IMR-90 (cell line): ENCODE data around the gene GLIS1. TPM values are rescaled to one million over a fixed set of nuclear protein-coding genes. Genes with fewer than 3 reads are reported as not detected.

Source experiments
- ATAC-seq: fragments of 200-7000 bp; cut with Tn5 transposase; 2 replicates; pipeline ENCODE4 v1.9.1; 2020; ENCODE audit warnings: low read depth, mild to moderate bottlenecking, moderate library complexity
- BruUV-seq: library from RNA; stranded (reverse); fragments of 400-500 nt; replicated peaks from 2 replicates; lab custom pipeline; 2021; lab: Mats Ljungman, UMichigan
- CTCF ChIA-PET: fragments of 300-600 bp; formaldehyde crosslinking; extraction: SDS; loops from one replicate; lab custom pipeline; 2021; ENCODE audit warnings: antibody characterized with exemption; lab: Yijun Ruan, JAX
- POLR2A ChIA-PET: fragments of 300-600 bp; sonication (Branson Sonifier 250); formaldehyde crosslinking; loops from one replicate; lab custom pipeline; 2022; ENCODE audit warnings: antibody characterized with exemption; ENCODE audit not compliant: unreplicated experiment; lab: Charles Lee
- DNase-seq: peaks from one replicate; pipeline ENCODE4 v3.0.0; 2013
- H2AFZ ChIP-seq: replicated peaks from 2 replicates; pipeline ENCODE3; 2013; ENCODE audit warnings: low read length, mild to moderate bottlenecking; ENCODE audit not compliant: poor library complexity
- H2AK5ac ChIP-seq: 2 replicates; pipeline ENCODE4 v1.6.1; 2013; ENCODE audit warnings: low read depth, low read length, inconsistent platforms
- H2AK9ac ChIP-seq: replicated peaks from 2 replicates; pipeline ENCODE3; 2013; ENCODE audit warnings: mild to moderate bottlenecking, low read depth, low read length, moderate library complexity; ENCODE audit not compliant: poor library complexity
- H2BK120ac ChIP-seq: 2 replicates; pipeline ENCODE4 v1.6.1; 2013; ENCODE audit warnings: low read depth, low read length, inconsistent platforms
- H2BK15ac ChIP-seq: 3 replicates; pipeline ENCODE4 v1.6.1; 2013; ENCODE audit warnings: low read depth, low read length, inconsistent platforms
- H2BK20ac ChIP-seq: 2 replicates; pipeline ENCODE4 v1.6.1; 2013; ENCODE audit warnings: low read depth, mild to moderate bottlenecking, inconsistent platforms, low read length, moderate library complexity
- H2BK5ac ChIP-seq: 2 replicates; pipeline ENCODE4 v1.6.1; 2013; ENCODE audit warnings: mild to moderate bottlenecking, low read depth, low read length, inconsistent platforms; ENCODE audit not compliant: poor library complexity, severe bottlenecking
- H3K14ac ChIP-seq: replicated peaks from 2 replicates; pipeline ENCODE4 v1.6.1; 2013; ENCODE audit warnings: low read depth, low read length, inconsistent platforms
- H3K18ac ChIP-seq: 2 replicates; pipeline ENCODE4 v1.6.1; 2013; ENCODE audit warnings: low read depth, low read length, control low read depth
- H3K23ac ChIP-seq: 2 replicates; pipeline ENCODE4 v1.6.1; 2013; ENCODE audit warnings: low read depth, low read length, inconsistent platforms
- H3K27ac ChIP-seq: 2 replicates; pipeline ENCODE4 v1.5.1; 2013; ENCODE audit warnings: mild to moderate bottlenecking, control low read depth, low read length; ENCODE audit not compliant: insufficient read depth
- H3K27me3 ChIP-seq: 2 replicates; pipeline ENCODE4 v1.6.1; 2013; ENCODE audit warnings: low read length; ENCODE audit not compliant: control insufficient read depth, insufficient read depth
- H3K36me3 ChIP-seq: 2 replicates; pipeline ENCODE4 v1.6.1; 2013; ENCODE audit warnings: low read length, mixed read lengths; ENCODE audit not compliant: control insufficient read depth, insufficient read depth
- H3K4ac ChIP-seq: 2 replicates; pipeline ENCODE4 v1.6.1; 2013; ENCODE audit warnings: low read depth, low read length, inconsistent platforms
- H3K4me1 ChIP-seq: 2 replicates; pipeline ENCODE4 v1.6.1; 2013; ENCODE audit warnings: low read length, mixed read lengths; ENCODE audit not compliant: control insufficient read depth, insufficient read depth
- H3K4me2 ChIP-seq: 2 replicates; pipeline ENCODE4 v1.6.1; 2013; ENCODE audit warnings: low read depth, mild to moderate bottlenecking, control low read depth, low read length, moderate library complexity
- H3K4me3 ChIP-seq: 2 replicates; pipeline ENCODE4 v1.5.1; 2013; ENCODE audit warnings: low read depth, mild to moderate bottlenecking, control low read depth, low read length, moderate library complexity; ENCODE audit not compliant: insufficient read depth
- H3K56ac ChIP-seq: 2 replicates; pipeline ENCODE4 v1.6.1; 2013; ENCODE audit warnings: low read length, inconsistent platforms; ENCODE audit not compliant: insufficient read depth; ENCODE audit errors: extremely low read depth
- H3K79me1 ChIP-seq, 2 experiments: 2 replicates each; pipeline ENCODE4 v1.6.1; 2013; ENCODE audit warnings: low read length in 2 of 2, inconsistent platforms in 1 of 2, low read depth in 1 of 2
- H3K9ac ChIP-seq: 2 replicates; pipeline ENCODE4 v1.6.1; 2013; ENCODE audit warnings: low read depth, low read length, control low read depth
- H3K9me1 ChIP-seq: 2 replicates; pipeline ENCODE4 v1.6.1; 2013; ENCODE audit warnings: low read length, inconsistent platforms; ENCODE audit not compliant: insufficient read depth
- H3K9me3 ChIP-seq: 2 replicates; pipeline ENCODE4 v1.6.1; 2013; ENCODE audit warnings: low read length; ENCODE audit not compliant: control insufficient read depth, insufficient read depth
- H4K20me1 ChIP-seq: 2 replicates; pipeline ENCODE4 v1.6.1; 2013; ENCODE audit warnings: low read length, inconsistent platforms; ENCODE audit not compliant: insufficient read depth
- H4K5ac ChIP-seq: 2 replicates; pipeline ENCODE4 v1.6.1; 2013; ENCODE audit warnings: mild to moderate bottlenecking, low read depth, low read length, control low read depth
- H4K8ac ChIP-seq, 2 experiments: 2 replicates each; pipeline ENCODE4 v1.6.1; 2013; ENCODE audit warnings: low read depth in 2 of 2, low read length in 2 of 2, control low read depth in 1 of 2, inconsistent platforms in 1 of 2
- H4K91ac ChIP-seq: 2 replicates; pipeline ENCODE4 v1.6.1; 2013; ENCODE audit warnings: low read depth, low read length, inconsistent platforms; ENCODE audit not compliant: insufficient read depth
- CEBPB ChIP-seq: IDR thresholded peaks from 2 replicates; pipeline ENCODE4 v1.6.1; 2012; ENCODE audit warnings: low read depth, low read length, improper control_type of control experiment
- FOS ChIP-seq: fragments of 150-350 bp; IDR thresholded peaks from 2 replicates; pipeline ENCODE4 v1.6.1; 2016; ENCODE audit warnings: low read depth, low read length
- MAFK ChIP-seq: IDR thresholded peaks from 2 replicates; pipeline ENCODE4 v1.6.1; 2012; ENCODE audit warnings: low read depth, low read length, improper control_type of control experiment
- MAZ ChIP-seq: IDR thresholded peaks from 2 replicates; pipeline ENCODE4 v1.6.1; 2012; ENCODE audit warnings: low read depth, mild to moderate bottlenecking, low read length, improper control_type of control experiment, moderate library complexity, borderline replicate concordance
- RAD21 ChIP-seq: IDR thresholded peaks from 2 replicates; pipeline ENCODE4 v1.6.1; 2012; ENCODE audit warnings: low read length, improper control_type of control experiment
- RCOR1 ChIP-seq: IDR thresholded peaks from 2 replicates; pipeline ENCODE4 v1.6.1; 2012; ENCODE audit warnings: mild to moderate bottlenecking, low read length, improper control_type of control experiment; ENCODE audit not compliant: insufficient replicate concordance
- RFX5 ChIP-seq: IDR thresholded peaks from 2 replicates; pipeline ENCODE4 v1.8.0; 2012; ENCODE audit warnings: low read depth, mild to moderate bottlenecking, low read length, moderate library complexity
- SMC3 ChIP-seq: fragments of 150-350 bp; IDR thresholded peaks from 2 replicates; pipeline ENCODE4 v1.6.1; 2016; ENCODE audit warnings: low read depth, mild to moderate bottlenecking, antibody characterized with exemption, low read length, moderate library complexity
- WGBS, 2 experiments: methylation state at CpG; one replicate each; pipeline versions ENCODE4 v1.1.5 to v1.1.7; 2013; ENCODE audit warnings: missing lambda C conversion rate in 2 of 2; ENCODE audit not compliant: insufficient read length in 1 of 2; ENCODE audit errors: extremely low coverage in 2 of 2; 5-methylcytosine and 5-hydroxymethylcytosine counted together
- dilution Hi-C: fragments of 300-500 bp; cut with HindIII; formaldehyde crosslinking; loops from one replicate; pipeline ENCODE4 v1.14.3; 2018; ENCODE audit warnings: low sequenced_read_pairs; ENCODE audit not compliant: unreplicated experiment
- in situ Hi-C: fragments of 300-500 bp; cut with MboI; formaldehyde crosslinking; loops from 3 replicates; pipeline ENCODE4 v1.14.3; 2019; ENCODE audit warnings: low sequenced_read_pairs, inconsistent platforms, mixed read lengths
- intact Hi-C: fragments of 100-400 bp; cut with micrococcal nuclease; formaldehyde crosslinking; loops from 2 replicates; pipeline ENCODE4 v1.10.0; 2022
- polyA plus RNA-seq, 3 experiments: library from polyadenylated mRNA; depleted of rRNA; stranded (reverse); fragments of >200 nt; gene quantifications; 2 replicates each; pipeline ENCODE4 v1.2.3, GENCODE V29; 2012; ENCODE audit warnings: low replicate concordance in 1 of 3
- total RNA-seq: library from RNA; depleted of rRNA; stranded (reverse); fragments of >200 nt; gene quantifications from 2 replicates; pipeline ENCODE4 v1.2.3, GENCODE V29; 2012
- TF ChIP-seq, protein P1 (sequence below): fragments of 150-350 bp; IDR thresholded peaks from 2 replicates; pipeline ENCODE4 v1.6.1; 2016; ENCODE audit warnings: low read depth, mild to moderate bottlenecking, low read length, moderate library complexity, borderline replicate concordance
- TF ChIP-seq, protein P2 (sequence below): fragments of 150-350 bp; IDR thresholded peaks from 2 replicates; pipeline ENCODE4 v1.6.1; 2017; ENCODE audit warnings: mild to moderate bottlenecking, antibody characterized with exemption, low read length, low read depth
- TF ChIP-seq, protein P3 (sequence below): conservative IDR thresholded peaks from 2 replicates; pipeline ENCODE4 v1.5.1; 2012; ENCODE audit warnings: mild to moderate bottlenecking, low read depth, low read length, improper control_type of control experiment

Gene GLIS1
- total and polyA plus RNA-seq, 2 of the 4 experiments (the other 2 are of a cell fraction) = 0.18 to 2.3 TPM

DNA sequence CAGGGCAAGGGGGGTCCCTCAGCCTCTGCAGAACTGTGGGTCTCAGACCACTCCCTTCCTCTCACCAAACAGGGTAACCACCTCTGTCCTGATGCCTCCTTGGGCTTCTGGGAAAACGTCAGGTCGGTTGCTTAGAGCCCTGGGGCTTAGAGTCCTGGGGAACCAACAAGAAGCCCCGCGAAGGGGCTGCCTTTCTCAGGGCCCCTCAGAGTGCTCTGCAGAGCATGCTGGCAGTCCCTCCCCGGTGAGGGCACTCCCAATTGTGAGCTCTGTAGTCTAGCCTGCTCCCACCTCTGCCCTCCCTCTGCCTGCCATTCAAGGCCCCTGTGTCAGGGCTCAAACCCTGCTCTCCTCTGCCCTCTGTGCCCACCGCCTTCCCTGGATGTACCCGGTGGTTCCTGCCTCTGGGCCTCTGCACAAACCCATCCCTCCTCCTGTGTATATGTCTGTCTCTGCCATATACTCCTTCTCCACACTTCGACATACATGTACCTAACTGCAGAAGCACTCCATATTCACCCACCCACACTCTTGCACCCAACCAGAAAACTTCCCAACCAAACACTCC, 187.5 kb downstream of the GLIS1 start:
- in situ Hi-C loops = no loop called here
- Histone ChIP-seq H4K8ac (no peak overlapping the region), H3K56ac (no peak overlapping the region), H4K5ac (no peak overlapping the region), H3K4me3 (no peak overlapping the region), H3K9me3 (no peaks in the 10 kb centered on the region), H3K36me3 (peaks cover under 1% of the 10 kb centered on the region; the same call in 1 of the 2 replicates), H3K23ac (no peak overlapping the region), H3K14ac (no peak overlapping the region), H2BK120ac (no peak overlapping the region), H3K27ac (no peak overlapping the region), H2BK15ac (no peak overlapping the region), H2AK5ac (no peak overlapping the region), H2BK5ac (no peak overlapping the region), H3K79me1 (peaks cover 0 to 11% of the 10 kb centered on the region in 2 experiments; a peak in 1 of 4 replicates), H4K91ac (no peak overlapping the region), H2BK20ac (no peak overlapping the region), H2AFZ (no peak overlapping the region), H3K9me1 (peaks cover 15% of the 10 kb centered on the region), H3K27me3 (no peaks in the 10 kb centered on the region), H4K20me1 (peaks cover 14% of the 10 kb centered on the region), H3K4me2 (no peak overlapping the region), H3K9ac (no peak overlapping the region), H3K4me1 (peaks cover 4% of the 10 kb centered on the region; the same call in 1 of the 2 replicates), H3K18ac (no peak overlapping the region), H3K4ac (no peak overlapping the region), H2AK9ac (no peak overlapping the region)
- DNase-seq (no peak), ATAC-seq (no peak)
- BruUV-seq = no TSS peak
- 85% methylated on average over 7 of the region's 8 CpGs; no CpG with 5 or more reads in 1 of the 2 experiments for WGBS, 2 experiments
- ChIA-PET CTCF (no interaction called here), POLR2A (no interaction called here)
- intact Hi-C loops = no loop called here
- TF ChIP-seq, protein P1, sequence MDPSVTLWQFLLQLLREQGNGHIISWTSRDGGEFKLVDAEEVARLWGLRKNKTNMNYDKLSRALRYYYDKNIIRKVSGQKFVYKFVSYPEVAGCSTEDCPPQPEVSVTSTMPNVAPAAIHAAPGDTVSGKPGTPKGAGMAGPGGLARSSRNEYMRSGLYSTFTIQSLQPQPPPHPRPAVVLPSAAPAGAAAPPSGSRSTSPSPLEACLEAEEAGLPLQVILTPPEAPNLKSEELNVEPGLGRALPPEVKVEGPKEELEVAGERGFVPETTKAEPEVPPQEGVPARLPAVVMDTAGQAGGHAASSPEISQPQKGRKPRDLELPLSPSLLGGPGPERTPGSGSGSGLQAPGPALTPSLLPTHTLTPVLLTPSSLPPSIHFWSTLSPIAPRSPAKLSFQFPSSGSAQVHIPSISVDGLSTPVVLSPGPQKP = no peak
- TF ChIP-seq RAD21 = no peak
- no peak for TF ChIP-seq RFX5
- no peak for TF ChIP-seq MAFK
- TF ChIP-seq, protein P2, sequence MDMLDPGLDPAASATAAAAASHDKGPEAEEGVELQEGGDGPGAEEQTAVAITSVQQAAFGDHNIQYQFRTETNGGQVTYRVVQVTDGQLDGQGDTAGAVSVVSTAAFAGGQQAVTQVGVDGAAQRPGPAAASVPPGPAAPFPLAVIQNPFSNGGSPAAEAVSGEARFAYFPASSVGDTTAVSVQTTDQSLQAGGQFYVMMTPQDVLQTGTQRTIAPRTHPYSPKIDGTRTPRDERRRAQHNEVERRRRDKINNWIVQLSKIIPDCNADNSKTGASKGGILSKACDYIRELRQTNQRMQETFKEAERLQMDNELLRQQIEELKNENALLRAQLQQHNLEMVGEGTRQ = no peak
- TF ChIP-seq FOS = no peak
- TF ChIP-seq CEBPB = no peak
- TF ChIP-seq MAZ = no peak
- TF ChIP-seq RCOR1 = no peak
- TF ChIP-seq SMC3 = no peak
- TF ChIP-seq, protein P3, sequence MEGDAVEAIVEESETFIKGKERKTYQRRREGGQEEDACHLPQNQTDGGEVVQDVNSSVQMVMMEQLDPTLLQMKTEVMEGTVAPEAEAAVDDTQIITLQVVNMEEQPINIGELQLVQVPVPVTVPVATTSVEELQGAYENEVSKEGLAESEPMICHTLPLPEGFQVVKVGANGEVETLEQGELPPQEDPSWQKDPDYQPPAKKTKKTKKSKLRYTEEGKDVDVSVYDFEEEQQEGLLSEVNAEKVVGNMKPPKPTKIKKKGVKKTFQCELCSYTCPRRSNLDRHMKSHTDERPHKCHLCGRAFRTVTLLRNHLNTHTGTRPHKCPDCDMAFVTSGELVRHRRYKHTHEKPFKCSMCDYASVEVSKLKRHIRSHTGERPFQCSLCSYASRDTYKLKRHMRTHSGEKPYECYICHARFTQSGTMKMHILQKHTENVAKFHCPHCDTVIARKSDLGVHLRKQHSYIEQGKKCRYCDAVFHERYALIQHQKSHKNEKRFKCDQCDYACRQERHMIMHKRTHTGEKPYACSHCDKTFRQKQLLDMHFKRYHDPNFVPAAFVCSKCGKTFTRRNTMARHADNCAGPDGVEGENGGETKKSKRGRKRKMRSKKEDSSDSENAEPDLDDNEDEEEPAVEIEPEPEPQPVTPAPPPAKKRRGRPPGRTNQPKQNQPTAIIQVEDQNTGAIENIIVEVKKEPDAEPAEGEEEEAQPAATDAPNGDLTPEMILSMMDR = no peak
- dilution Hi-C loops = no loop called here
